Amygdala (tissue), 56 donors: ENCODE data around the gene HDDC2.

Experiments used
- DNase-seq, 56 donors: peaks; one replicate each; lab custom pipeline; 2025; lab: John Stamatoyannopoulos, UW

The HDDC2 gene

DNA sequence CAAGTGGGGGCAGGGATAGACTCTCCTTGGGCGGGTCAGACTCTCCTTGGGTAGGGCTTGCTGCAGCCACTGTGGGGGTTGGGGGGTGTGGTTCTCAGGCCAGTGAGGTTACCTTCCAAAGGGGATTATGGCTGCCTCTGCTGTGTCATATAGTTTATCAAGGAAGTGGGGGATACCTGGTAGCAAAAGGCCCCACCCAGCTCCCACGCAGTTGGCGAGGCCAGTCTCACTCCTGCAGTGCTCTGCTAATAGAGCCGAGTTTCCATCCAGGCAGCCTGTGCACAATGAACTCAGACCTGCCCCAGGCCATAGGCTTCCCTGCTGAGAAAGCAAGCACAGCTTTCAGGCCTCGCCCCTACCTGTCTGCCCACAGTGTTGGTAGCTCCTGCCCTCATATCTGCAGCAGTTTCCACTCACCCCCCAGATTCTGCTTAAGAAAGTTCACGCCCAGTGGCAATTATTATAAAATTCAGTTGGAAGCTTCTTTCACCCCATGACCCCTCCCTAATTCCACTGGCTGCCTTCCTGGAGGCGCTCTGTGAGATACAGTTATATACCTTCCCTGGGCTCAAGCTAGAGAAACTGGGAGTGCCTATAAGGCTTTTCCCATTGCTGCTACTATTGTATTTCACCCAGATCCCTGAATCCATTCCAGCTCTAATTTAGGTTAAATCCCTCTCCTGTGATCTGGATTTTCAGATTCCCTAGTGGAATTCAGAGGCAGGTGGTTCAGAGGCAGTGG lies 56.1 kb downstream of the HDDC2 start:
- no peak for DNase-seq

DNA sequence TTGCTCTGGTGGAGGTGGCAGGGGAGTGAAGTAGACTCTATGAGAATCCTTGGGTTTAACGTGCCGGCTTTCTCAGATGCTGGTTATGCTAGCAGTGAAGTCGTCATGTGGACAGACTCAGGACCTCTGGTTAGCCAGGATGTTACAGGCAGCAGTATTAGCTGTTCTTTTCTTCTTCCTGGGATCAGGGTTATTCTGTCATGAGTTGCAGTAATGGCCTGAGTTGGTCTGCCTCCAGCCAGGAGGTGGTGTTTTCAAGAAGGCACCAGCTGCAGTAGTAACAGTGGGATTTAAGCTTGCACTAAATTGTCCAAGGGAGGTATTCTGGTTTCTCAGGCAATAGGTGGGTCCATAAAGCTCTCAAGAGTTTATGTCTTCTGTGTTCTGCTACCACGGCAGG lies 56.7 kb downstream of the HDDC2 start:
- DNase-seq: no peak

DNA sequence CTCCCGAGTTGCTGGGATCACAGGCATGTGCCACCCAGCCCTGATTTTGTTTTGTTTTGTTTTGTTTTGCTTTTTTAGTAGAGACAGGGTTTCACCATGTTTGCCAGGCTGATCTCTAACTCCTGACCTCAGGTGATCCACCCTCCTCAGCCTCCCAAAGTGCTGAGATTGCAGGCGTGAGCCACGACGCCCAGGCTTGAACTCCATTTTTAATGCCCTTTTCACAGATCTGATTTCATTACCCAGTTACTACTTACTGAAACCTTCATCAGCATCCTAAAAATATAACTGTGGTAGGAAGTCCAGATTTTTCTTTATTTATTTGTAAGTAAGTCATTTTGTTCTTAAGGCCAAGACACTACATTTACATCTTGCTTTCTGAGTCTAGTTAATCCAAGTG lies 64.0 kb downstream of the HDDC2 start:
- DNase-seq: no peak

DNA sequence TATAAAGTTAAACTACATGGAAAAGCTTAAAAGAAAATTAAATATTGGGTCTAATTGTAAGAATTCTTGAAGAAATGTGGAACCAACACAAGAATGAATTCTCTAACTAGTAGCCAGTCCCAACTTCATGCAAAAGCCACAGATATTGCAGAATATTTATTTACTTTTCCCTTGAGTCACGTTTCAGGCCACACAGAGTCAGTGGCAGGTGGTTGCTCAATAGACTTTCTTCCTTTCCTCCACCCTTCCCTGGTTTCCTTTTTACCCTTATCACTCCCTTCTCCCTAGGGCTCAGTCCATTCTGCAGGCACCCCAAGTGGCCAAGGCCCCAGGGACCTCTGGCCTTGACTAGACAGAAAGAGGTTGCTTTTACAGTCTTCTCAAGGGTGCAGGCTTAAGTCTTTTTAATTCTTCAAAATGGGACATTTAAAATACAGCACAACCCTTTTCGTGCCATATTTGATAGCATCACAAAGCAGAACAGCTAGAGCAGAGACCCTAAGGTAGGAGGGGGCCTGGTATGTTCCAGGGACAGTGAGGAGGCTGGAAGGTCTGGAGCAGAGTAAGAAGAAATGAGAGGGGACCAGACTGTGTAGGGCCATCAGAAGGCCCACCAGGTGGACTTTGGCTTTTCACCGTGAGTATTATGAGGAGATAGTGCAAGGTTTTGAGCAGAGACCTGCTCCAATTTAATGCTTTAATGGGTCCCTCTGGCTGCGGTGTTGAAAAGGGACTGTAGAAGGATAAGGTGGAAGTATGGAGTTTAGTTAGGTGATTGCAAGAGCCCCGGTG lies 65.0 kb downstream of the HDDC2 start:
- no peak for DNase-seq

DNA sequence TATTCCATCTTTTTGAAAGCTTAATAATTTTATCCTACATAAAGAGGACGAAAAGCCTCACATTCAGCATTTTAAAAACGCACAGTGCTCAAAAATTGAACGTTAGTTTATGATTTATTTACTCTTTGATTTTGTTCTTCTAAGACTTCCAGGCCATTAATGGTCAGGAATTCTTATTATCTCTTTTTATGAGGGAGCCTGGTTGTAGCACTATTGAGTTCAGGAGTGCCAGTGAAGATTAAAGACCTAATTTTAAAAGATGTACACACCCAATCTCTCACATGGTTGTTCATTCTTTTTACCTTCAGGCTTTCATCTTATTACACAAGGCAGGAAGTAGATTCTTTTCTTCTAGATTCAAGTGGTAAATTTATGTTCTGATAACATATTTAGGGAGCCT lies 68.6 kb downstream of the HDDC2 start:
- no peak for DNase-seq

DNA sequence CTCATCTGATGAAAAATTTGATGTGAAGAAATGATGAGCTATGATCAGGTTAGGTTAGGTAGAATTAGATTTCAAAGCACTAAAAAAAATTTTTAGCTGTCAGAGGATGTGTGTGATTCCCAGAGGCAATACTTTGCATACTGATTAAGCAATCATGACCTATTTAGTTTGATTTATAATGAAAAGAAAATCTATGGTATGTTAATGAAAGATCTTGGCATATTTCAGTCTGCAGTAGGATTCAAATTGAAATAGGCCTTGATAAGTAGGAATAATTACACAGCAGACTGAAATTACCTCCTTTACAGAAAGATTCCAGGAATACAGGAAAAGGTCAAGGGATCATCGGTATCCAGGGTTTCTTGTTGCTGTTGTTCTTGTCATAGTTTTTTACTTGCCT lies 69.3 kb downstream of the HDDC2 start:
- DNase-seq: no peak

DNA sequence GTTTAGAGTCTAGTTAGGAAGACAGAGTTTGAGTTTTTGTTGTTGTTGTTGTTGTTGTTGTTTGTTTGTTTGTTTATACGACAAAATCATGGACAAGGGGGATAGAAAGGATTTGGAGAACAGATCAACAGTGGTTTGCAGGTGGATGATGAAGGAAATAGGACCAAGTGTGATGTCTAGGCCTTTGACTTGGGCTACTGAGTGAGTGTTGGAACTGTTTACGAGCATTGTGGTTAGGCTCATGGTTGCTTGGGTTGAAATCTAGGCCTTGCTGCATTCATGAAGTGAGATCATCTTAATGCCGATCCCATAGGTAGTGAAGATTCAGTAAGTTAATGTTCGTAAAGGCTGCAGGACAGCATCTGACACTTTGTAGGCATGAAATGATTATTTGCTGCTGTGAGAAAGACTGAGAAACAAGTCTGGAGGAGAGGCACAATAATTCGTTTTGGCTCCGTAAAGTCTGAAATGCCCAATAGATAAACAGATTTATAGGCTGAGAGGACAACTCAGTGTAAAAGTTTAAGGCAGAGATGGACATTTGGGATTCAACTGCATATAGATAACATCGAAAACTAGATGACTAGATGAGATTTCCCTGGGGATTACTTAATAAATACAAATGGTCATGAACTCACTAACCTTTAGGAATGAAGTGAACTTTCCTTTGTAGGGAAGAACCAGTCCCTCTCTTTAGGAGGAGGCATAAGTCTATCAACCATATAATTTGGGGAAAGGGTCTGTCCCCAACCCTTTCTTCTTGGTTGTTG lies 70.0 kb downstream of the HDDC2 start:
- no peak for DNase-seq

GRCh38 chr6:125231133-125231532 lies 70.6 kb downstream of the HDDC2 start:
- DNase-seq: no peak

GRCh38 chr6:125230674-125231073 lies 71.1 kb downstream of the HDDC2 start:
- DNase-seq: no peak

GRCh38 chr6:125228981-125229479 lies 72.7 kb downstream of the HDDC2 start:
- DNase-seq: no peak

DNA sequence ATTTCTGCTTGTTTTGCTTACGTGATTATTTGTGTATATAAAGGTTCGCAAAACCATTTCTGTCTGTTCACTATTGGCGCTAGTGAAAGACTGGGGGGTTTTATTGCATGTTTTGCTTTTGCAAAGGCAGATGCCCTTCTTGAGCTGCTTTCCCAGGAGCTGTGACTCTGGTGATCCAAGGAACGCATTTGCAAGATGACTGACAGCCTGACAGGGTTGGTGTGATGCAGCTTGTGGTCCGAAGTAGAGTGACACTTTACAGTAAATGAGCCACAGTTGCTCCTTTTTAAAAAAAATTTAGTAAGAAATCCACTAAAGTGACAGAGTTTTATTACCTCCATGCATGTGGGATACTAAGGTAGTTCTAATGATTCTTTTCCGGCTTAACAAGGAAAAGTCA lies 74.5 kb downstream of the HDDC2 start:
- DNase-seq: no peak
